Osteoblast (primary cell): ENCODE data around the gene CNOT1. TPM values are rescaled to one million over a fixed set of nuclear protein-coding genes. Genes with fewer than 3 reads are reported as not detected.

Source experiments
- DNase-seq: peaks from one replicate; pipeline ENCODE4 v3.0.0; 2011; ENCODE audit warnings: low spot score, mixed read lengths; ENCODE audit not compliant: insufficient read length; ENCODE audit errors: missing footprints
- H2AFZ ChIP-seq: 2 replicates; pipeline ENCODE4 v1.6.0; 2011; ENCODE audit warnings: mild to moderate bottlenecking, low read length
- H3K27ac ChIP-seq: 2 replicates; pipeline ENCODE4 v1.5.1; 2011; ENCODE audit warnings: mild to moderate bottlenecking, low read depth, low read length, moderate library complexity
- H3K27me3 ChIP-seq: 2 replicates; pipeline ENCODE4 v1.6.0; 2012; ENCODE audit warnings: mild to moderate bottlenecking, control low read depth, inconsistent platforms, low read length, moderate library complexity; ENCODE audit not compliant: insufficient read depth
- H3K36me3 ChIP-seq: 2 replicates; pipeline ENCODE4 v1.5.1; 2011; ENCODE audit warnings: mild to moderate bottlenecking, low read length, control low read depth, moderate library complexity; ENCODE audit not compliant: insufficient read depth
- H3K4me1 ChIP-seq: 2 replicates; pipeline ENCODE4 v1.5.1; 2011; ENCODE audit warnings: mild to moderate bottlenecking, low read length, control low read depth, moderate library complexity; ENCODE audit not compliant: insufficient read depth
- H3K4me2 ChIP-seq: 2 replicates; pipeline ENCODE4 v1.6.0; 2011; ENCODE audit warnings: mild to moderate bottlenecking, low read length; ENCODE audit not compliant: insufficient read depth
- H3K4me3 ChIP-seq: fragments of 200-600 bp; sonication (generic); 3 replicates; pipeline ENCODE4 v1.5.1; 2012; ENCODE audit warnings: mild to moderate bottlenecking, low read length, inconsistent platforms; ENCODE audit not compliant: insufficient read depth
- H3K79me2 ChIP-seq: 2 replicates; pipeline ENCODE4 v1.6.0; 2012; ENCODE audit warnings: mild to moderate bottlenecking, low read length, control low read depth, inconsistent platforms; ENCODE audit not compliant: insufficient read depth
- H3K9me3 ChIP-seq: 2 replicates; pipeline ENCODE4 v1.5.1; 2011; ENCODE audit warnings: low read depth, low read length, control low read depth
- H4K20me1 ChIP-seq: 2 replicates; pipeline ENCODE4 v1.6.0; 2012; ENCODE audit warnings: mild to moderate bottlenecking, low read length, control low read depth; ENCODE audit not compliant: insufficient read depth
- total RNA-seq: library from RNA; depleted of rRNA; stranded (reverse); fragments of >200 nt; gene quantifications from 2 replicates; pipeline ENCODE4 v1.2.3, GENCODE V29; 2012
- TF ChIP-seq, protein P1 (sequence below): IDR thresholded peaks from 2 replicates; pipeline ENCODE4 v1.5.1; 2011; ENCODE audit warnings: mild to moderate bottlenecking, low read depth, low read length, moderate library complexity; ENCODE audit errors: extremely low read depth

Gene CNOT1
- total RNA-seq, 1 donor = 122 TPM

DNA sequence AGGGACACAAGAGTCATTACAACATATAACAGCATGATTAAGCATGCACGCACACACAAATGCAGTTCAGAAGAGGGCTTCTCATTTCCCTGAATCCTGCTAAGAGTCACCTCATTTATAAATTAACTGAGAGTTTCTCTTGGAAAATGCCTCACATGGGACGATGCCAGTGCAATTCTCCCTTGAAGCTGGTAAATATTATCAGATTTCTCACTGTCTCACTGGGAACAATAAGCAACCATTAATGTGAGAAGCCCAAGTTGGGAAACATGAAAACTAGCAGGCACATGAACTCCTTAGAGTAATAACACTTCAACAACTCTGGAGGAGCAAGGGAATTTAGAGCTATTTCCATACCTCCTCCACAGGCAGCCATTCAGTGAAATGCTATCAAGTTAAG lies 87.9 kb downstream of the CNOT1 start:
- H3K4me3 ChIP-seq = no peak overlapping the region
- H3K27ac ChIP-seq = no peak overlapping the region
- H3K4me2 ChIP-seq = no peak overlapping the region
- peaks cover 96% of the 10 kb centered on the region for H3K36me3 ChIP-seq
- TF ChIP-seq, protein P1, sequence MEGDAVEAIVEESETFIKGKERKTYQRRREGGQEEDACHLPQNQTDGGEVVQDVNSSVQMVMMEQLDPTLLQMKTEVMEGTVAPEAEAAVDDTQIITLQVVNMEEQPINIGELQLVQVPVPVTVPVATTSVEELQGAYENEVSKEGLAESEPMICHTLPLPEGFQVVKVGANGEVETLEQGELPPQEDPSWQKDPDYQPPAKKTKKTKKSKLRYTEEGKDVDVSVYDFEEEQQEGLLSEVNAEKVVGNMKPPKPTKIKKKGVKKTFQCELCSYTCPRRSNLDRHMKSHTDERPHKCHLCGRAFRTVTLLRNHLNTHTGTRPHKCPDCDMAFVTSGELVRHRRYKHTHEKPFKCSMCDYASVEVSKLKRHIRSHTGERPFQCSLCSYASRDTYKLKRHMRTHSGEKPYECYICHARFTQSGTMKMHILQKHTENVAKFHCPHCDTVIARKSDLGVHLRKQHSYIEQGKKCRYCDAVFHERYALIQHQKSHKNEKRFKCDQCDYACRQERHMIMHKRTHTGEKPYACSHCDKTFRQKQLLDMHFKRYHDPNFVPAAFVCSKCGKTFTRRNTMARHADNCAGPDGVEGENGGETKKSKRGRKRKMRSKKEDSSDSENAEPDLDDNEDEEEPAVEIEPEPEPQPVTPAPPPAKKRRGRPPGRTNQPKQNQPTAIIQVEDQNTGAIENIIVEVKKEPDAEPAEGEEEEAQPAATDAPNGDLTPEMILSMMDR = no peak
- no peaks in the 10 kb centered on the region for H3K9me3 ChIP-seq
- no peaks in the 10 kb centered on the region for H4K20me1 ChIP-seq
- no peak for DNase-seq
- H2AFZ ChIP-seq = no peak overlapping the region
- H3K27me3 ChIP-seq = no peaks in the 10 kb centered on the region
- peaks cover 4% of the 10 kb centered on the region for H3K79me2 ChIP-seq
- no peaks in the 10 kb centered on the region for H3K4me1 ChIP-seq

DNA sequence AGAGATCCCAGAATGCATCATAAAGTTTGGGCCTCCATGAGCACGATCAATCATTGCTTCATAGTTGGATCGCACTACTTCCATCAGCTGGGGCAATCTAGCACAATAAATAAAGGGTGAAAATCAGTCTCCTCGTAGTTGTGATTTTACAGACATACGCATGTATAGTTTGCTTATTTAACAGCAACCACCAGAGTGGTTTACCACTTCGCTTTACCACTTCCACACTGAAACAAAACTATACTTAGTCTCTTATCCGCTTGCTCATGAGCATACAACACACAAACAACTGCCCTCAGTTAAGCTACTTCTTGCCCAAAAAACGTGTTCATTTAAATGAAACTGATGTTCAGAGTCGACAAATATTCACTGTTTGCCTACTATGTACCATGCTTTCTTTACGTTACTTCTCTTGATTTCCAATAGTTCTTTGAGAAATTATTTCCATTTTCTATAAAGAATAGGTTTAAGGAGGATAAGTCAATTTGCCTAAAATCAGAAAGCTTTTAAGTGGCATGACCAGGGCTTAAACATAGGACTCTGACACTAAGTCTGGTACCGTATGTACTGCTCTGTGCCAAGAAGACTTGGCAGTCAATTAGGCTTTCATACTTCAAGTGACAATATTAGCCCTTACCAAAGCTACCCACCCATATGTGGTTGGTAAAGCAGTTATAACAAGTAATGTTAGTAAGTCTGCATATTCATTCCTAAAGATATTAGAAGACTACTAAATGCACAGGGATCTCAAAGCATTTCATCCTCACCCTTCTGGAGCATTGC lies 92.3 kb downstream of the CNOT1 start:
- H3K79me2 ChIP-seq = no peaks in the 10 kb centered on the region
- peaks cover 89% of the 10 kb centered on the region for H3K36me3 ChIP-seq
- no peaks in the 10 kb centered on the region for H3K9me3 ChIP-seq
- H3K4me2 ChIP-seq = no peak overlapping the region
- H3K27ac ChIP-seq = no peak overlapping the region
- TF ChIP-seq, protein P1 = no peak
- H2AFZ ChIP-seq = no peak overlapping the region
- no peaks in the 10 kb centered on the region for H3K4me1 ChIP-seq
- no peaks in the 10 kb centered on the region for H4K20me1 ChIP-seq
- no peak for DNase-seq
- H3K27me3 ChIP-seq = no peaks in the 10 kb centered on the region
- H3K4me3 ChIP-seq = no peak overlapping the region

DNA sequence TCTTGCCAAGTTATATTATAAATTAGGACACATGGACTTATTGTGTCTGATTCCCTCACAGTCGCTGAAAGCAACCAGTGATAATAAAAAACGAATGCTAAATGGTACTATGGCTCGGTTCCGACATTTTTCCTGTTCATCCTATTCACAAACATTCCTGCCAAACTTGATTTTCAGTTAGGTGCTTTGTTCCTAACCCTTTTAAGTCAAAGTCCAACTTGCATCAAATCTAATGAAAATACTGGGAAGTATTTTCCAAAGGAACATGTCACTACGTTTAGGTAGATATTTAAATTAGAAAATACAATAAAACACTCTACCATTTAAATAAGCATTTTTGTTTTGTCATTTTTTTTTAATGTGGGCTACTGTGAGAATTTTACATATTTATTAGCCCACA lies 93.3 kb downstream of the CNOT1 start:
- Histone ChIP-seq H3K4me1 (no peaks in the 10 kb centered on the region), H3K27me3 (no peaks in the 10 kb centered on the region), H3K4me3 (no peak overlapping the region), H3K9me3 (no peaks in the 10 kb centered on the region), H3K27ac (no peak overlapping the region), H2AFZ (no peak overlapping the region), H4K20me1 (no peaks in the 10 kb centered on the region), H3K4me2 (no peak overlapping the region), H3K36me3 (peaks cover 89% of the 10 kb centered on the region), H3K79me2 (no peaks in the 10 kb centered on the region)
- TF ChIP-seq, protein P1 = no peak
- DNase-seq = no peak

DNA sequence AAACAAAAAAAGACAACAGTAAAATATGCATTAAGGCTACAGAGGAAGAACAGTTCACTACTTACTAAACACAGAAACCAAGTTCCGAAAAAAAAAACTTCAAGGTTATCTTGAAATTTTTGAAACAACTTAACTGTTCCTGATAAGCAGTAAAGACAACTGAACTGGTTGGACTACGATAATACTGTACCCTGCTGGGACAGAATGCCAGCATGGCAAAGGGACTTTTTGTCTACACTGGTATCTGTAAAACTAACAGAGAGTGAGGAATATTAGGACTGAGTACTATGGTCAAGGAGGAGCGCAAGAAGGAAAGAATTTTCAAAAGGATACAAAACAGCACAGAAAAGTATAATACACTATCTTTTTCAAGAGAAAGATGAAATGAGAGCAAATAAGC lies 94.5 kb downstream of the CNOT1 start:
- Histone ChIP-seq H3K4me3 (no peak overlapping the region), H3K4me2 (no peak overlapping the region), H4K20me1 (no peaks in the 10 kb centered on the region), H3K79me2 (no peaks in the 10 kb centered on the region), H2AFZ (no peak overlapping the region), H3K36me3 (peaks cover 89% of the 10 kb centered on the region), H3K27me3 (no peaks in the 10 kb centered on the region), H3K4me1 (no peaks in the 10 kb centered on the region), H3K27ac (no peak overlapping the region), H3K9me3 (no peaks in the 10 kb centered on the region)
- TF ChIP-seq, protein P1 = no peak
- DNase-seq = no peak
